Trophoblast cell (in vitro differentiated cells and primary cell): ENCODE measurements around the gene TRIM4.
A peak's percentile ranks its signal among the peaks of the same experiment; 100 is the strongest.

Experiments used
- DNase-seq, 2 donors: peaks; one replicate each; pipeline ENCODE4 v3.0.0-alpha.2; 2016
- H2AFZ ChIP-seq: 2 replicates; pipeline ENCODE4 v1.6.1; 2013; ENCODE audit warnings: low read length, moderate library complexity, mild to moderate bottlenecking; ENCODE audit not compliant: insufficient read depth, poor library complexity
- H2AK5ac ChIP-seq: 2 replicates; pipeline ENCODE4 v1.6.1; 2013; ENCODE audit warnings: mild to moderate bottlenecking, low read length
- H2BK120ac ChIP-seq: 2 replicates; pipeline ENCODE4 v1.6.1; 2013; ENCODE audit warnings: low read length, mild to moderate bottlenecking, moderate library complexity; ENCODE audit not compliant: insufficient read depth, poor library complexity
- H2BK12ac ChIP-seq: 2 replicates; pipeline ENCODE4 v1.6.1; 2013; ENCODE audit warnings: mild to moderate bottlenecking, low read length, moderate library complexity
- H2BK5ac ChIP-seq: 2 replicates; pipeline ENCODE4 v1.6.1; 2013; ENCODE audit warnings: low read length, low read depth, moderate library complexity, mild to moderate bottlenecking; ENCODE audit not compliant: poor library complexity
- H3K14ac ChIP-seq: 2 replicates; pipeline ENCODE4 v1.6.1; 2013; ENCODE audit warnings: mild to moderate bottlenecking, low read length
- H3K18ac ChIP-seq: 2 replicates; pipeline ENCODE4 v1.6.1; 2013; ENCODE audit warnings: mild to moderate bottlenecking, low read length
- H3K23ac ChIP-seq: 2 replicates; pipeline ENCODE4 v1.6.1; 2013; ENCODE audit warnings: low read length
- H3K27ac ChIP-seq: 2 replicates; pipeline ENCODE4 v1.5.1; 2013; ENCODE audit warnings: low read depth, mild to moderate bottlenecking, inconsistent platforms, low read length, moderate library complexity
- H3K27me3 ChIP-seq: 2 replicates; pipeline ENCODE4 v1.6.1; 2013; ENCODE audit warnings: inconsistent platforms, mild to moderate bottlenecking, low read length, moderate library complexity; ENCODE audit not compliant: insufficient read depth
- H3K36me3 ChIP-seq, 2 experiments: 1 replicate in 1 of 2; 2 replicates in 1 of 2; pipeline ENCODE4 v1.6.1; 2013; ENCODE audit warnings: low read length in 2 of 2, mild to moderate bottlenecking in 2 of 2, moderate library complexity in 1 of 2; ENCODE audit not compliant: insufficient read depth in 2 of 2, control insufficient read depth in 1 of 2
- H3K4ac ChIP-seq: 2 replicates; pipeline ENCODE4 v1.6.1; 2013; ENCODE audit warnings: low read depth, mild to moderate bottlenecking, low read length, moderate library complexity
- H3K4me1 ChIP-seq, 2 experiments: 1 replicate in 1 of 2; 2 replicates in 1 of 2; pipeline ENCODE4 v1.6.1; 2013; ENCODE audit warnings: low read length in 2 of 2, mild to moderate bottlenecking in 2 of 2, moderate library complexity in 1 of 2; ENCODE audit not compliant: insufficient read depth in 2 of 2, control insufficient read depth in 1 of 2
- H3K4me2 ChIP-seq: 2 replicates; pipeline ENCODE4 v1.6.1; 2013; ENCODE audit warnings: inconsistent platforms, mild to moderate bottlenecking, low read length, moderate library complexity
- H3K4me3 ChIP-seq: 2 replicates; pipeline ENCODE4 v1.5.1; 2013; ENCODE audit warnings: mild to moderate bottlenecking, low read depth, low read length, inconsistent platforms
- H3K79me1 ChIP-seq: one replicate; pipeline ENCODE4 v1.6.1; 2013; ENCODE audit warnings: low read length
- H3K79me2 ChIP-seq: 2 replicates; pipeline ENCODE4 v1.6.1; 2013; ENCODE audit warnings: low read length, mild to moderate bottlenecking; ENCODE audit not compliant: control insufficient read depth, insufficient read depth, poor library complexity
- H3K9ac ChIP-seq: 2 replicates; pipeline ENCODE4 v1.6.1; 2013; ENCODE audit warnings: mild to moderate bottlenecking, low read length
- H3K9me3 ChIP-seq: 2 replicates; pipeline ENCODE4 v1.6.1; 2013; ENCODE audit warnings: low read depth, mild to moderate bottlenecking, control low read depth, inconsistent platforms, low read length; ENCODE audit not compliant: insufficient read depth
- H4K12ac ChIP-seq: 2 replicates; pipeline ENCODE4 v1.6.1; 2013; ENCODE audit warnings: low read depth, mild to moderate bottlenecking, low read length, moderate library complexity
- H4K8ac ChIP-seq: 2 replicates; pipeline ENCODE4 v1.6.1; 2013; ENCODE audit warnings: low read depth, mild to moderate bottlenecking, low read length, moderate library complexity
- H4K91ac ChIP-seq: one replicate; pipeline ENCODE4 v1.6.1; 2013; ENCODE audit warnings: low read depth, mild to moderate bottlenecking, low read length, moderate library complexity
- WGBS: extraction: QIAGEN DNeasy Blood & Tissue Kit; methylation state at CpG from one replicate; pipeline ENCODE4 v1.1.7; 2013; ENCODE audit warnings: missing lambda C conversion rate; ENCODE audit not compliant: insufficient read length, insufficient coverage; ENCODE audit errors: extremely low coverage; 5-methylcytosine and 5-hydroxymethylcytosine counted together

TRIM4 gene

DNA sequence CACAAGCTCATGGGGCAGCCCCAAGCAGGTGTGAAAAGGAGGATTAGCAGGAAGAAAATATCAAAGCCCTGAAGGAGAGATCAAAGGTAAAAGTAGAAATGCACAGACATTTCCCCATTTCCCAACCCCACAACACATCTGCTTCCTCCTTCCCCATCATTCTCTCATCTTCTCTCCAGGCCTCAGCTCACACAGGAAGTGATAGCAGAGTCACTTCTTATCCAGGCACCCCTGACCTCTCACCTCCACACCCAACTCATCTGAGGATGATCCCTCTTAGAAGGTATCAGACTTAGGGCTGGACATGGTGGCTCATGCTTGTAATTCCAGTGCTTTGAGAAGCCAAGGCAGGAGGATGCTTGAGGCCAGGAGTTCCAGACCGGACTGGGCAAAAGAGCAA, 28.3 kb upstream of the TRIM4 start:
- H3K4me1 ChIP-seq, result peaks cover 0 to 2% of the 10 kb centered on the region in 2 experiments
- H3K4ac ChIP-seq, result no peak overlapping the region
- H3K4me3 ChIP-seq, result no peak overlapping the region
- H3K14ac ChIP-seq, result no peak overlapping the region
- no CpG with 5 or more reads among the region's 1 CpG for WGBS
- H3K9me3 ChIP-seq, result peaks cover 9% of the 10 kb centered on the region
- no peak overlapping the region for H3K27ac ChIP-seq
- H3K23ac ChIP-seq, result no peak overlapping the region
- no peaks in the 10 kb centered on the region for H3K27me3 ChIP-seq
- no peak overlapping the region for H2AFZ ChIP-seq
- no peak overlapping the region for H2AK5ac ChIP-seq
- H2BK12ac ChIP-seq, result no peak overlapping the region
- H2BK120ac ChIP-seq, result no peak overlapping the region
- H3K18ac ChIP-seq, result no peak overlapping the region
- H4K91ac ChIP-seq, result no peak overlapping the region
- no peak overlapping the region for H3K4me2 ChIP-seq
- H3K79me2 ChIP-seq, result no peaks in the 10 kb centered on the region
- H3K9ac ChIP-seq, result no peak overlapping the region
- H4K12ac ChIP-seq, result no peak overlapping the region
- no peaks in the 10 kb centered on the region for H3K36me3 ChIP-seq
- peak in 1 of 2 donors; percentile 15 for DNase-seq
- H4K8ac ChIP-seq, result no peak overlapping the region
- no peaks in the 10 kb centered on the region for H3K79me1 ChIP-seq
- H2BK5ac ChIP-seq, result no peak overlapping the region

DNA sequence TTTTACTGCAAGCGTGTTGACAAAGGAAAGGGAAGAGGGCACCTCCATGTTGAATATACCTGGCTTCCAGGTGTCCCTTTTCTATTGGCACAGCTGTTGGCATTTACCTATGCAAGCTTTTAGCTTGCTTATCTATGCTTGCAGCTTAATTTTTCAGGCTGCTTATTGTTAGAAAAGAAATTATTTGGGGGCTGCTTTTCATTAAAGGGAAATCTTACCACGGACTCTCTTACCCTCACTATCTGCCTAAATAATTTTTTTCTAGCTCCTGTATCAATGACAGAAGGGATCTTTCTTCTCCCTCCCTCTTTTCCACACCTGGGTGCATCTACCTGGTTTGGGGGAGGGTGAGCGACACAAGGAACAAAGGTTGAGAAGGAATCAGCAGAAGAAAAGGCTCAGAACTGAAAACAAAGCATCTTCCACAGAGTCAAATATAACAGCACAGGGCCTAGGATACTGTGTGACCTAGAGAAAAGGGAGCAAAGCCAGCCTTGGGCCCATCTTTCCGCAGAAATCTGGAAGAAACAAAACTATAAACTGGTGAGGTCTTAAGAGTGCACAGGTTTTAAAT, 25.3 kb upstream of the TRIM4 start:
- Histone ChIP-seq H3K23ac (no peak overlapping the region), H3K18ac (no peak overlapping the region), H2BK12ac (no peak overlapping the region), H3K4me2 (no peak overlapping the region), H3K79me2 (no peaks in the 10 kb centered on the region), H3K27ac (no peak overlapping the region), H2BK5ac (no peak overlapping the region), H3K79me1 (no peaks in the 10 kb centered on the region), H3K4me3 (no peak overlapping the region), H3K14ac (no peak overlapping the region), H2AK5ac (no peak overlapping the region), H4K91ac (no peak overlapping the region), H3K4me1 (peaks cover 0 to 2% of the 10 kb centered on the region in 2 experiments), H3K9ac (no peak overlapping the region), H3K9me3 (peaks cover 2% of the 10 kb centered on the region), H3K27me3 (no peaks in the 10 kb centered on the region), H4K8ac (no peak overlapping the region), H3K4ac (no peak overlapping the region), H2AFZ (no peak overlapping the region), H3K36me3 (no peaks in the 10 kb centered on the region), H2BK120ac (no peak overlapping the region), H4K12ac (no peak overlapping the region)
- WGBS, result no CpG with 5 or more reads among the region's 4 CpGs
- DNase-seq, result no peak

GRCh38 chr7:99943641-99944496, 24.5 kb upstream of the TRIM4 start:
- Histone ChIP-seq H4K12ac (no peak overlapping the region), H3K4me3 (no peak overlapping the region)

DNA sequence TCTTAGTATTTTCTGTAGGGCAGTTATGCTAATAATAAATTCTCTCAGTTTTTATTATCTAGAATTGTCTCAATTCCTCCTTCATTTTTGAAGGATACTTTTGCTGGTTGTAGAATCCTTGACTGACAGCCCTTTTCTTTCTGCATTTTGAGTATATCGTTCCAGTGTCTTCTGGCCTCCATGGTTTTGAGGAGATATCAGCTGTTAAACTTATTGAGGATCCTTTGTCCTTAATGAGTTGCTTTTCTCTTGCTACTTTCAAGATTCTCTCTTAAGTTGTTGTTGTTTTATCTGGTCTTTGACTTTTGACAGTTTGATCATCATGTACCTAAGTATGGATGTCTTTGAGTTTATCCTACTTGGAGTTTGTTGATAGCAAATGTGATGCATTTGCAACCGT, 19.0 kb upstream of the TRIM4 start:
- Histone ChIP-seq H3K4me1 (no peaks in the 10 kb centered on the region), H3K14ac (no peak overlapping the region), H3K27me3 (no peaks in the 10 kb centered on the region), H3K79me2 (no peaks in the 10 kb centered on the region), H3K9me3 (no peaks in the 10 kb centered on the region), H2BK120ac (no peak overlapping the region), H3K9ac (no peak overlapping the region), H2BK5ac (no peak overlapping the region), H4K12ac (no peak overlapping the region), H3K27ac (no peak overlapping the region), H3K18ac (no peak overlapping the region), H3K79me1 (no peaks in the 10 kb centered on the region), H3K36me3 (no peaks in the 10 kb centered on the region), H3K4me2 (no peak overlapping the region), H4K8ac (no peak overlapping the region), H4K91ac (no peak overlapping the region), H2AK5ac (no peak overlapping the region), H2BK12ac (no peak overlapping the region), H2AFZ (no peak overlapping the region), H3K23ac (no peak overlapping the region), H3K4me3 (no peak overlapping the region), H3K4ac (no peak overlapping the region)
- no peak for DNase-seq
- no CpG with 5 or more reads among the region's 2 CpGs for WGBS

More at GRCh38 chr7:99943641-99944496, 24.5 kb upstream of the TRIM4 start:
- no peak overlapping the region for H3K18ac ChIP-seq
- no peak overlapping the region for H2AK5ac ChIP-seq
- H2BK12ac ChIP-seq, result no peak overlapping the region
- no peak overlapping the region for H3K14ac ChIP-seq
- H4K91ac ChIP-seq, result no peak overlapping the region
- peak overlapping the region; percentile 38 for H3K4me2 ChIP-seq
- no peak overlapping the region for H2BK5ac ChIP-seq
- no peak overlapping the region for H3K27ac ChIP-seq
- H3K4me1 ChIP-seq, result peaks cover 0 to 2% of the 10 kb centered on the region in 2 experiments
- H3K36me3 ChIP-seq, result no peaks in the 10 kb centered on the region
- H2BK120ac ChIP-seq, result no peak overlapping the region
- peak overlapping the region; percentile 13 for H3K23ac ChIP-seq
- H3K9ac ChIP-seq, result no peak overlapping the region
- no peak overlapping the region for H2AFZ ChIP-seq
- no peak overlapping the region for H3K4ac ChIP-seq
- peaks cover 2% of the 10 kb centered on the region for H3K9me3 ChIP-seq
- no peaks in the 10 kb centered on the region for H3K79me1 ChIP-seq
- DNase-seq, result no peak
- no CpG with 5 or more reads among the region's 14 CpGs for WGBS
- H4K8ac ChIP-seq, result no peak overlapping the region
- no peaks in the 10 kb centered on the region for H3K79me2 ChIP-seq
- no peaks in the 10 kb centered on the region for H3K27me3 ChIP-seq
